Lower lobe of right lung (tissue), 2 donors: Measurements from ENCODE around the gene PCARE. TPM values are rescaled to one million over a fixed set of nuclear protein-coding genes. Genes with fewer than 3 reads are reported as not detected.

ENCODE experiments used
- ATAC-seq, 2 donors: fragments of 200-7000 bp; cut with Tn5 transposase; one replicate each; pipeline ENCODE4 v1.9.1; 2020 to 2022; ENCODE audit warnings: mild to moderate bottlenecking in 2 of 2, moderate library complexity in 2 of 2
- DNase-seq: peaks from one replicate; pipeline ENCODE4 v3.0.0-alpha.2; 2020
- H3K27ac ChIP-seq: fragments of 200-600 bp; one replicate; pipeline ENCODE4 v1.8.0; 2022
- H3K27me3 ChIP-seq: fragments of 200-600 bp; one replicate; pipeline ENCODE4 v1.8.0; 2022; ENCODE audit warnings: low read depth
- H3K36me3 ChIP-seq: fragments of 200-600 bp; one replicate; pipeline ENCODE4 v1.8.0; 2022; ENCODE audit warnings: mild to moderate bottlenecking
- H3K4me1 ChIP-seq: fragments of 200-600 bp; one replicate; pipeline ENCODE4 v1.8.0; 2022
- H3K4me3 ChIP-seq: fragments of 200-600 bp; one replicate; pipeline ENCODE4 v1.8.0; 2022; ENCODE audit warnings: mild to moderate bottlenecking
- H3K9me3 ChIP-seq: fragments of 200-600 bp; one replicate; pipeline ENCODE4 v1.8.0; 2022
- intact Hi-C: fragments of 100-400 bp; cut with DNase I; formaldehyde crosslinking; loops from one replicate; pipeline ENCODE4 v1.11.0; 2022
- total RNA-seq: library from RNA; stranded (reverse); fragmentation: NEBNext Ultra II Directional; extraction: Animal tissue kit (Norgen Biotek cat#: 25700); gene quantifications from one replicate; pipeline ENCODE4 v1.2.1, GENCODE V29; 2021
- TF ChIP-seq, protein P1 (sequence below): fragments of 200-600 bp; IDR thresholded peaks from one replicate; pipeline ENCODE4 v1.8.0; 2022; ENCODE audit warnings: antibody characterized with exemption, mild to moderate bottlenecking
- donor health status: DM: no; HTN: yes; CAD: no; lungs with severe emphysema.

The PCARE gene
- total RNA-seq, 1 donor from 2014 or later = 0.95 TPM

DNA sequence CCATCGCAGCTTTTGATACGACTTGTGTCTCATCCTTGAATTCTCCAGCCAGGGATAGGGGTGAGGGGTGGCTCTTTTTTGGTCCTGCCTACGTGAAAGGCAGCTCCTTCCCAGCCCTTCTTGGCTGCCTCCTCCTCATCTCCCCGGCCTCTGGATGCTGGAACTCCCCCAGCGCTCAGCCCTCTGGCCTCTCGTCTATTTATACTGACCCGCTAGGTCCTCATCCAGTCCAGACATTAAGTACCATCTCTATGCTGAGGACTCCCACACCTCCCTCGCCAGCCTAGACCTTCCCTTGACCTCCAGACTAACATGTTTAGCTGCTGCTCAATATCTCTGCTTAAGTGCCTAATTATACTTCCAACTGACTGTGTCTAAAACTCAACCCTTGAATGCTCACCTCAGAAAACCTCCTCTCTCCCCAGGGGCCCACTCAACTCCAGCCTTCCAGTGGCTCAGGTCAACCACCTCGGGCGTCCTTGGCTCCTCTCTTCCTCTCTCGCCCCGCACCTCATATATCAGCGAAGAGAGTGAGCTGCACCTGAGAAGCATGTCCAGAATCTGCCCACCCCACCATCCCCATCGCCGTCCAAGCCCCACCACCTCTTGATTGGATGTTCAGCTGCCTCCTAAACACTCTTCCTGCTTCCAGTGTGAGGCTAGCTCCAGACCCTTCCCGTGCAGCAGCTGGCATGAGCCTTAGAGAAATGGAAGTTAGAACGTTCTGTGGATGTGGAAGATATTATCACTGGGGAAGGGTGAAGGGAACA, 58.4 kb downstream of the PCARE start:
- Histone ChIP-seq H3K4me1 (peaks cover 33% of the 10 kb centered on the region), H3K27ac (peak overlapping the region; percentile 41), H3K27me3 (no peaks in the 10 kb centered on the region), H3K9me3 (no peaks in the 10 kb centered on the region), H3K36me3 (no peaks in the 10 kb centered on the region), H3K4me3 (no peak overlapping the region)
- ATAC-seq = no peak
- TF ChIP-seq, protein P1, sequence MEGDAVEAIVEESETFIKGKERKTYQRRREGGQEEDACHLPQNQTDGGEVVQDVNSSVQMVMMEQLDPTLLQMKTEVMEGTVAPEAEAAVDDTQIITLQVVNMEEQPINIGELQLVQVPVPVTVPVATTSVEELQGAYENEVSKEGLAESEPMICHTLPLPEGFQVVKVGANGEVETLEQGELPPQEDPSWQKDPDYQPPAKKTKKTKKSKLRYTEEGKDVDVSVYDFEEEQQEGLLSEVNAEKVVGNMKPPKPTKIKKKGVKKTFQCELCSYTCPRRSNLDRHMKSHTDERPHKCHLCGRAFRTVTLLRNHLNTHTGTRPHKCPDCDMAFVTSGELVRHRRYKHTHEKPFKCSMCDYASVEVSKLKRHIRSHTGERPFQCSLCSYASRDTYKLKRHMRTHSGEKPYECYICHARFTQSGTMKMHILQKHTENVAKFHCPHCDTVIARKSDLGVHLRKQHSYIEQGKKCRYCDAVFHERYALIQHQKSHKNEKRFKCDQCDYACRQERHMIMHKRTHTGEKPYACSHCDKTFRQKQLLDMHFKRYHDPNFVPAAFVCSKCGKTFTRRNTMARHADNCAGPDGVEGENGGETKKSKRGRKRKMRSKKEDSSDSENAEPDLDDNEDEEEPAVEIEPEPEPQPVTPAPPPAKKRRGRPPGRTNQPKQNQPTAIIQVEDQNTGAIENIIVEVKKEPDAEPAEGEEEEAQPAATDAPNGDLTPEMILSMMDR = no peak
- intact Hi-C loops = no loop called here
- DNase-seq = no peak

DNA sequence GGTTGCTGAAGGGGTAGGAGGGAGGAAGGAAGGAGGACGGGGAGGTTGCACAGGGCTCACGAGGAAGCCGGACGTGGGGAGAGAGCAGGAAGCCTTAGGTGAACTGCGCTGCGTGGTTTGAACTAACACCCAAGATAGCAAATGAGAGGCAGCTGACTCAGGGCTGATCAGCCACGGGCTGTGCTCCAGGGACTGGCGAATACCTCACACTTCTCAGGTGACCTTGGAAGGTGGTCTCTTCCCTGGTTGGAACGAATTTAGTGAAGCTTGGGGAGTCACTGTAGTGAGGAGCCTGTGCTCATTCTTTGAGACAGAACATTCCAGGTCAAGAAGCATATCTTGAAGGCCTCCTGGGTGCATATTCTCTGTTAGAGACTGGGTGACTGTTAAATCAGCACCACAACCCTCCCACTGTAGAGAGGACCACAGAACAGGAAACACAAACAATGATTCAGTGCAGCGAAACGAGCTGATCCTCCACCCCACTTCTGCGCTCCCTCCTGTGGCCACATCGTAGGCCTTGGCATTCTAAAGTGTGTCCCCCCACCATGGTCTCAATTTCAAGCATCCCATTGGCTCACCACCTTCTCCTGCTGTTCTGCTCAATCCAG, 59.4 kb downstream of the PCARE start:
- DNase-seq (peak; percentile 65), ATAC-seq (peak; percentile 41 to 58)
- no peaks in the 10 kb centered on the region for H3K36me3 ChIP-seq
- H3K27ac ChIP-seq = peak overlapping the region; percentile 46
- no peaks in the 10 kb centered on the region for H3K27me3 ChIP-seq
- H3K4me1 ChIP-seq = peaks cover 41% of the 10 kb centered on the region
- no peak overlapping the region for H3K4me3 ChIP-seq
- intact Hi-C loops = no loop called here
- H3K9me3 ChIP-seq = no peaks in the 10 kb centered on the region
- TF ChIP-seq, protein P1 = no peak

DNA sequence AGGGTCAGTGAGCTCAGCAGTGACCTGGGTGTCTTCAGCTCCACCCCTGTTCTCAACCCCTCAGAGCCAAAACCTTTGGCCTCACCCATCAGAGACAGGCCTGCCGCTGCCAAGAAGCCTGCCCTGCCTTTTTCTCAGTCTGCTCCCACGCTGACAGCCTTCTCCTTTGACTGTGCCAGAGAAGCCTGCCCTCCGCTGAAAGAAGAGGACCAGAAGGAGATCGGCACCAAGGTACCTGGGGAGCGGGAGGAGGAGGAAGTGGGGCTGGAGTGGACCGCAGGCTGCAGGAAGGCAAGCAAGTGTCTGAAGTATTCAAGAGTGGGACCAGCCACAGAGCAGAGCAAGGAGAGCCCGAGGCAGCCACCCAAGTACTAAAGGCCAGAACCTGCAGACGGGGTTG, 60.0 kb downstream of the PCARE start:
- H3K36me3 ChIP-seq = no peaks in the 10 kb centered on the region
- peaks cover 41% of the 10 kb centered on the region for H3K4me1 ChIP-seq
- H3K27ac ChIP-seq = peak overlapping the region; percentile 46
- no peaks in the 10 kb centered on the region for H3K9me3 ChIP-seq
- TF ChIP-seq, protein P1 = no peak
- no peak overlapping the region for H3K4me3 ChIP-seq
- DNase-seq = no peak
- no peak for ATAC-seq
- intact Hi-C loops = no loop called here
- no peaks in the 10 kb centered on the region for H3K27me3 ChIP-seq

DNA sequence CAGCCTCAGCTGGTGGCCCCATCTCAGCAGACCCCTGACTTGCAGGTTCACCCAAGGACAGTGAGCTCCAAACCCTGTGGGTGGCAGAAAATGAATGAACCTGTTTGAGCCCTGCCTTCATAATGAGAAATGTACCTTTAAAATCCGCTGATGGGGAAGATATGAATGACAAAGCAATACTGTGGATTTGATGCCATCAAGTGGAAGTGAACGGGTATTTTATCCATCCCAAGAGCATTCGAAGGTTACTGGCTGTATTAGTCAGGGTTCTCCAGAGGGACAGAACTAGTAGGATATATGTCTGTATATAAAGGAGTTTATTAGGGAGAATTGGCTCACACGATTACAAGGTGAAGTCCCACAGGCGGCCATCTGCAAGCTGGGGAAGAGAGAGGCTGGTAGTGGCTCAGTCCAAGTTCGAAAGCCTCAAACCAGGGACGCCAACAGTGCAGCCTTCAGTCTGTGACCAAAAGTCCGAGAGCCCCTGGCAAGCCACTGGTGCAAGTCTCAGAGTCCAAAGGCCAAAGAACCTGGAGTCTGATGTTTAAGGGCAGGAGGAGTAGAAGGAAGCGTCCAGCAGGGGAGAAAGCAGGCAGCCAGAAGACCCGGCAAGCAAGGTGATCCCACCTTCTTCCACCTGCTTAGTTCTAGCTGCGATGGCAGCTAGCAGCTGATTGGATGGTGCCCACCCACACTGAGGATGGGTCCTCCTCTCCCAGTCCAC, 61.1 kb downstream of the PCARE start:
- no peaks in the 10 kb centered on the region for H3K27me3 ChIP-seq
- H3K9me3 ChIP-seq = no peaks in the 10 kb centered on the region
- H3K4me1 ChIP-seq = peaks cover 41% of the 10 kb centered on the region
- no peaks in the 10 kb centered on the region for H3K36me3 ChIP-seq
- no peak for ATAC-seq
- no peak overlapping the region for H3K4me3 ChIP-seq
- TF ChIP-seq, protein P1 = no peak
- no peak for DNase-seq
- no peak overlapping the region for H3K27ac ChIP-seq
- intact Hi-C loops = no loop called here

DNA sequence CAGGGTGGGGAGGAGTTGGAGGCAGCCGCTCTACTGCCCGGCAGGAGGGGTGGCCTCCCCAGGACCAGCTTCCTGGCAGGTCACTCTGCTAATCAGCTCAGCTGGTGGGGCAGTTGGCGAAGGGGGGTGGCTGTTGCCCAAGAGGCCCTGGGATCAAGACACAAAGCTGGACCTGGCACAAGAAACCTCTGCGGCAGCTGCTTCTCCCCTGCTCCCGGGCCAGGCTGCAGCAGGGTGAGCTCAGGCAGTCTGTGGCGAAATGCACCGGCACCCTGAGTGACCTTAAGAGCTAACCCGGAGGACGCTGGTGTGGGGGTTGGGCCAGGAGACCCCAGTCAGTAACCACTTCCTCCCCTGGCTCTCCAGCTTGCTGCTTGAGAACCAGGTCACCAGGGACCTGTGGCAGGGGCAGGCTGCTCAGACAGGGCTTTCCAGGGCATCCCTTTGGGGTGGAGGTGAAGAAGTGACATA, 62.1 kb downstream of the PCARE start:
- peak; percentile 21 to 42 for ATAC-seq
- Histone ChIP-seq H3K27me3 (no peaks in the 10 kb centered on the region), H3K4me3 (no peak overlapping the region), H3K9me3 (no peaks in the 10 kb centered on the region), H3K27ac (peak overlapping the region; percentile 76), H3K36me3 (no peaks in the 10 kb centered on the region), H3K4me1 (peaks cover 41% of the 10 kb centered on the region)
- peak; percentile 60 for DNase-seq
- TF ChIP-seq, protein P1 = no peak
- intact Hi-C loops = no loop called here

Other genes starting within 250 kb of the PCARE start
- 13.0 TPM for gene TRMT61B, start 204.2 kb downstream of the PCARE start, total RNA-seq
- 27.9 TPM for gene WDR43, start 179.9 kb downstream of the PCARE start, total RNA-seq
- 15.4 TPM for gene TOGARAM2, start 93.2 kb downstream of the PCARE start, total RNA-seq
- gene CLIP4, start 40.9 kb upstream of the PCARE start, total RNA-seq = 64.6 TPM